ENCODE data around the gene JAM2. TPM values are rescaled to one million over a fixed set of nuclear protein-coding genes. Genes with fewer than 3 reads are reported as not detected.

The JAM2 gene
- total RNA-seq, 4 donors from 2014 or later, result 2.0 to 7.6 (median 4.7) TPM

GRCh38 chr21:25647647-25648046 is 8.6 kb downstream of the JAM2 start:
- WGBS, result 68% methylated on average over 5 of the region's 5 CpGs

GRCh38 chr21:25649146-25649545 is 10.1 kb downstream of the JAM2 start:
- Histone ChIP-seq H3K4me3 (no peak overlapping the region), H3K27ac (no peak overlapping the region), H3K4me1 (no peaks in the 10 kb centered on the region), H3K27me3 (no peaks in the 10 kb centered on the region), H3K36me3 (no peaks in the 10 kb centered on the region), H3K9me3 (peaks cover 3% of the 10 kb centered on the region)
- no peak for DNase-seq (ENCODE audit: low spot score in 2 of 2)
- TF ChIP-seq POLR2A (IDR thresholded peaks at IDR 0.05) (no peak), POLR2AphosphoS5 (IDR thresholded peaks at IDR 0.05) (no peak)
- 85% methylated on average over 7 of the region's 7 CpGs for WGBS

More at GRCh38 chr21:25647647-25648046, 8.6 kb downstream of the JAM2 start:
- TF ChIP-seq CTCF (IDR thresholded peaks at IDR 0.05) (no peak), POLR2A (IDR thresholded peaks at IDR 0.05) (no peak), EP300 (IDR thresholded peaks at IDR 0.05) (no peak), POLR2AphosphoS5 (IDR thresholded peaks at IDR 0.05) (no peak)
- Histone ChIP-seq H3K4me3 (no peak overlapping the region), H3K27me3 (no peaks in the 10 kb centered on the region), H3K36me3 (no peaks in the 10 kb centered on the region), H3K9me3 (no peaks in the 10 kb centered on the region), H3K27ac (no peak overlapping the region), H3K4me1 (no peaks in the 10 kb centered on the region)
- DNase-seq (ENCODE audit: low spot score in 2 of 2), result no peak

- no peaks in the 10 kb centered on the region for H3K36me3 ChIP-seq
- no peaks in the 10 kb centered on the region for H3K4me1 ChIP-seq
- H3K27me3 ChIP-seq, result no peaks in the 10 kb centered on the region
- WGBS, result 91% methylated on average over 2 of the region's 2 CpGs
- no peak overlapping the region for H3K4me3 ChIP-seq
- DNase-seq (ENCODE audit: low spot score in 2 of 2), result no peak
- TF ChIP-seq EP300 (IDR thresholded peaks at IDR 0.05), result no peak
- TF ChIP-seq POLR2A (IDR thresholded peaks at IDR 0.05), result no peak
- no peak for TF ChIP-seq POLR2AphosphoS5 (IDR thresholded peaks at IDR 0.05)
- TF ChIP-seq CTCF (IDR thresholded peaks at IDR 0.05), result no peak
- peaks cover 3% of the 10 kb centered on the region for H3K9me3 ChIP-seq
- no peak overlapping the region for H3K27ac ChIP-seq
Measured at GRCh38 chr21:25656412-25656811, 17.4 kb downstream of the JAM2 start.

GRCh38 chr21:25657140-25657539 is 18.1 kb downstream of the JAM2 start:
- Histone ChIP-seq H3K9me3 (peaks cover 3% of the 10 kb centered on the region), H3K4me1 (no peaks in the 10 kb centered on the region), H3K4me3 (no peak overlapping the region), H3K27ac (no peak overlapping the region), H3K36me3 (no peaks in the 10 kb centered on the region), H3K27me3 (no peaks in the 10 kb centered on the region)
- TF ChIP-seq EP300 (IDR thresholded peaks at IDR 0.05), result no peak
- no peak for TF ChIP-seq CTCF (IDR thresholded peaks at IDR 0.05)
- no peak for TF ChIP-seq POLR2AphosphoS5 (IDR thresholded peaks at IDR 0.05)
- no peak for TF ChIP-seq POLR2A (IDR thresholded peaks at IDR 0.05)
- no peak for DNase-seq (ENCODE audit: low spot score in 2 of 2)
- WGBS, result 98% methylated on average over 2 of the region's 2 CpGs

- no peak for DNase-seq (ENCODE audit: low spot score in 2 of 2)
- Histone ChIP-seq H3K36me3 (no peaks in the 10 kb centered on the region), H3K9me3 (no peaks in the 10 kb centered on the region), H3K27ac (no peak overlapping the region), H3K4me1 (no peaks in the 10 kb centered on the region), H3K27me3 (no peaks in the 10 kb centered on the region), H3K4me3 (no peak overlapping the region)
- TF ChIP-seq POLR2AphosphoS5 (IDR thresholded peaks at IDR 0.05), result no peak
- TF ChIP-seq EP300 (IDR thresholded peaks at IDR 0.05), result no peak
- no peak for TF ChIP-seq CTCF (IDR thresholded peaks at IDR 0.05)
- TF ChIP-seq POLR2A (IDR thresholded peaks at IDR 0.05), result no peak
- WGBS, result 18% methylated on average over 1 of the region's 1 CpG
Measured at GRCh38 chr21:25658427-25659035, 19.5 kb downstream of the JAM2 start.

GRCh38 chr21:25660233-25660632 is 21.2 kb downstream of the JAM2 start:
- no peaks in the 10 kb centered on the region for H3K4me1 ChIP-seq
- DNase-seq (ENCODE audit: low spot score in 2 of 2), result no peak
- H3K27ac ChIP-seq, result no peak overlapping the region
- no peaks in the 10 kb centered on the region for H3K27me3 ChIP-seq
- WGBS, result 44% methylated on average over 1 of the region's 1 CpG
- TF ChIP-seq EP300 (IDR thresholded peaks at IDR 0.05), result no peak
- no peak for TF ChIP-seq CTCF (IDR thresholded peaks at IDR 0.05)
- no peak for TF ChIP-seq POLR2A (IDR thresholded peaks at IDR 0.05)
- TF ChIP-seq POLR2AphosphoS5 (IDR thresholded peaks at IDR 0.05), result no peak
- H3K36me3 ChIP-seq, result no peaks in the 10 kb centered on the region
- H3K4me3 ChIP-seq, result no peak overlapping the region
- no peaks in the 10 kb centered on the region for H3K9me3 ChIP-seq
